H1 (cell line): ENCODE results near the gene USF1.

Experiments
- ASH2L ChIP-seq: fragments of 200-600, 300-600 bp; sonication (generic); IDR thresholded peaks from one replicate; pipeline ENCODE4 v1.7.1; 2017; ENCODE audit warnings: low read length
- CTCF ChIP-seq, 3 experiments: IDR thresholded peaks; 1 replicate in 2 of 3; 2 replicates in 1 of 3; pipeline versions ENCODE4 v1.5.1 to v1.6.1; 2011; ENCODE audit warnings: low read length in 3 of 3, mild to moderate bottlenecking in 3 of 3, inconsistent platforms in 2 of 3, low read depth in 1 of 3, moderate library complexity in 1 of 3; ENCODE audit not compliant: insufficient read depth in 1 of 3; ENCODE audit errors: control extremely low read depth in 1 of 3
- EP300 ChIP-seq, 2 experiments: IDR thresholded peaks; 1 replicate in 1 of 2; 2 replicates in 1 of 2; pipeline ENCODE4 v1.6.1; 2011 to 2012; ENCODE audit warnings: low read depth in 2 of 2, low read length in 2 of 2, mild to moderate bottlenecking in 2 of 2, borderline replicate concordance in 1 of 2, inconsistent platforms in 1 of 2, moderate library complexity in 1 of 2
- JUN ChIP-seq: IDR thresholded peaks from 2 replicates; pipeline ENCODE4 v1.6.1; 2011; ENCODE audit warnings: low read depth, mild to moderate bottlenecking, improper control_type of control experiment, low read length
- PHF8 ChIP-seq: fragments of 200-600 bp; sonication (generic); conservative IDR thresholded peaks from 2 replicates; pipeline ENCODE4 v1.7.1; 2012; ENCODE audit warnings: low read depth, mild to moderate bottlenecking, inconsistent platforms, low read length, moderate library complexity
- POLR2A ChIP-seq, 2 experiments: IDR thresholded peaks; 1 replicate in 1 of 2; 2 replicates in 1 of 2; pipeline ENCODE4 v1.6.1; 2011; ENCODE audit warnings: low read depth in 2 of 2, low read length in 2 of 2, mild to moderate bottlenecking in 2 of 2; ENCODE audit errors: control extremely low read depth in 1 of 2
- POLR2AphosphoS5 ChIP-seq: IDR thresholded peaks from 2 replicates; pipeline ENCODE4 v1.6.1; 2011; ENCODE audit warnings: low read depth, low read length
- SIX5 ChIP-seq: IDR thresholded peaks from 2 replicates; pipeline ENCODE4 v1.6.1; 2011; ENCODE audit warnings: mild to moderate bottlenecking, low read depth, low read length
- SRF ChIP-seq: IDR thresholded peaks from 2 replicates; pipeline ENCODE4 v1.6.1; 2011; ENCODE audit warnings: mild to moderate bottlenecking, low read depth, low read length, moderate library complexity
- TAF1 ChIP-seq: IDR thresholded peaks from 2 replicates; pipeline ENCODE4 v1.6.1; 2011; ENCODE audit warnings: mild to moderate bottlenecking, low read depth, low read length
- TAF7 ChIP-seq: optimal IDR thresholded peaks from 2 replicates; pipeline ENCODE3; 2011; ENCODE audit warnings: low read depth, mild to moderate bottlenecking, inconsistent platforms, low read length, moderate library complexity, borderline replicate concordance
- ZNF274 ChIP-seq: IDR thresholded peaks from 2 replicates; pipeline ENCODE4 v1.7.0; 2012; ENCODE audit warnings: low read length, borderline replicate concordance; ENCODE audit errors: extremely low read depth
- TF ChIP-seq, protein P1 (sequence below): IDR thresholded peaks from 2 replicates; pipeline ENCODE4 v1.6.1; 2011; ENCODE audit warnings: low read length, improper control_type of control experiment
- TF ChIP-seq, protein P2 (sequence below): fragments of 300-600 bp; sonication (generic); IDR thresholded peaks from 2 replicates; pipeline ENCODE4 v1.7.1; 2012; ENCODE audit warnings: low read length, moderate library complexity, mild to moderate bottlenecking, inconsistent platforms; ENCODE audit not compliant: insufficient replicate concordance

- TF ChIP-seq EP300 (IDR thresholded peaks at IDR 0.05; ENCODE audit: borderline replicate concordance in 1 of 2, low read depth in 2 of 2, low read length in 2 of 2) (no peak), POLR2A (IDR thresholded peaks at IDR 0.05; ENCODE audit: control extremely low read depth in 1 of 2, low read depth in 2 of 2, low read length in 2 of 2) (no peak), CTCF (IDR thresholded peaks at IDR 0.05; ENCODE audit: control extremely low read depth in 1 of 3, insufficient read depth in 1 of 3, low read depth in 1 of 3, low read length in 3 of 3) (no peak), POLR2AphosphoS5 (no peak), JUN (no peak), ZNF274 (no peak), TAF1 (no peak), PHF8 (no peak), TAF7 (no peak), SRF (no peak), SIX5 (no peak), ASH2L (no peak)
- TF ChIP-seq, protein P1, sequence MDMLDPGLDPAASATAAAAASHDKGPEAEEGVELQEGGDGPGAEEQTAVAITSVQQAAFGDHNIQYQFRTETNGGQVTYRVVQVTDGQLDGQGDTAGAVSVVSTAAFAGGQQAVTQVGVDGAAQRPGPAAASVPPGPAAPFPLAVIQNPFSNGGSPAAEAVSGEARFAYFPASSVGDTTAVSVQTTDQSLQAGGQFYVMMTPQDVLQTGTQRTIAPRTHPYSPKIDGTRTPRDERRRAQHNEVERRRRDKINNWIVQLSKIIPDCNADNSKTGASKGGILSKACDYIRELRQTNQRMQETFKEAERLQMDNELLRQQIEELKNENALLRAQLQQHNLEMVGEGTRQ: no peak
- TF ChIP-seq, protein P2, sequence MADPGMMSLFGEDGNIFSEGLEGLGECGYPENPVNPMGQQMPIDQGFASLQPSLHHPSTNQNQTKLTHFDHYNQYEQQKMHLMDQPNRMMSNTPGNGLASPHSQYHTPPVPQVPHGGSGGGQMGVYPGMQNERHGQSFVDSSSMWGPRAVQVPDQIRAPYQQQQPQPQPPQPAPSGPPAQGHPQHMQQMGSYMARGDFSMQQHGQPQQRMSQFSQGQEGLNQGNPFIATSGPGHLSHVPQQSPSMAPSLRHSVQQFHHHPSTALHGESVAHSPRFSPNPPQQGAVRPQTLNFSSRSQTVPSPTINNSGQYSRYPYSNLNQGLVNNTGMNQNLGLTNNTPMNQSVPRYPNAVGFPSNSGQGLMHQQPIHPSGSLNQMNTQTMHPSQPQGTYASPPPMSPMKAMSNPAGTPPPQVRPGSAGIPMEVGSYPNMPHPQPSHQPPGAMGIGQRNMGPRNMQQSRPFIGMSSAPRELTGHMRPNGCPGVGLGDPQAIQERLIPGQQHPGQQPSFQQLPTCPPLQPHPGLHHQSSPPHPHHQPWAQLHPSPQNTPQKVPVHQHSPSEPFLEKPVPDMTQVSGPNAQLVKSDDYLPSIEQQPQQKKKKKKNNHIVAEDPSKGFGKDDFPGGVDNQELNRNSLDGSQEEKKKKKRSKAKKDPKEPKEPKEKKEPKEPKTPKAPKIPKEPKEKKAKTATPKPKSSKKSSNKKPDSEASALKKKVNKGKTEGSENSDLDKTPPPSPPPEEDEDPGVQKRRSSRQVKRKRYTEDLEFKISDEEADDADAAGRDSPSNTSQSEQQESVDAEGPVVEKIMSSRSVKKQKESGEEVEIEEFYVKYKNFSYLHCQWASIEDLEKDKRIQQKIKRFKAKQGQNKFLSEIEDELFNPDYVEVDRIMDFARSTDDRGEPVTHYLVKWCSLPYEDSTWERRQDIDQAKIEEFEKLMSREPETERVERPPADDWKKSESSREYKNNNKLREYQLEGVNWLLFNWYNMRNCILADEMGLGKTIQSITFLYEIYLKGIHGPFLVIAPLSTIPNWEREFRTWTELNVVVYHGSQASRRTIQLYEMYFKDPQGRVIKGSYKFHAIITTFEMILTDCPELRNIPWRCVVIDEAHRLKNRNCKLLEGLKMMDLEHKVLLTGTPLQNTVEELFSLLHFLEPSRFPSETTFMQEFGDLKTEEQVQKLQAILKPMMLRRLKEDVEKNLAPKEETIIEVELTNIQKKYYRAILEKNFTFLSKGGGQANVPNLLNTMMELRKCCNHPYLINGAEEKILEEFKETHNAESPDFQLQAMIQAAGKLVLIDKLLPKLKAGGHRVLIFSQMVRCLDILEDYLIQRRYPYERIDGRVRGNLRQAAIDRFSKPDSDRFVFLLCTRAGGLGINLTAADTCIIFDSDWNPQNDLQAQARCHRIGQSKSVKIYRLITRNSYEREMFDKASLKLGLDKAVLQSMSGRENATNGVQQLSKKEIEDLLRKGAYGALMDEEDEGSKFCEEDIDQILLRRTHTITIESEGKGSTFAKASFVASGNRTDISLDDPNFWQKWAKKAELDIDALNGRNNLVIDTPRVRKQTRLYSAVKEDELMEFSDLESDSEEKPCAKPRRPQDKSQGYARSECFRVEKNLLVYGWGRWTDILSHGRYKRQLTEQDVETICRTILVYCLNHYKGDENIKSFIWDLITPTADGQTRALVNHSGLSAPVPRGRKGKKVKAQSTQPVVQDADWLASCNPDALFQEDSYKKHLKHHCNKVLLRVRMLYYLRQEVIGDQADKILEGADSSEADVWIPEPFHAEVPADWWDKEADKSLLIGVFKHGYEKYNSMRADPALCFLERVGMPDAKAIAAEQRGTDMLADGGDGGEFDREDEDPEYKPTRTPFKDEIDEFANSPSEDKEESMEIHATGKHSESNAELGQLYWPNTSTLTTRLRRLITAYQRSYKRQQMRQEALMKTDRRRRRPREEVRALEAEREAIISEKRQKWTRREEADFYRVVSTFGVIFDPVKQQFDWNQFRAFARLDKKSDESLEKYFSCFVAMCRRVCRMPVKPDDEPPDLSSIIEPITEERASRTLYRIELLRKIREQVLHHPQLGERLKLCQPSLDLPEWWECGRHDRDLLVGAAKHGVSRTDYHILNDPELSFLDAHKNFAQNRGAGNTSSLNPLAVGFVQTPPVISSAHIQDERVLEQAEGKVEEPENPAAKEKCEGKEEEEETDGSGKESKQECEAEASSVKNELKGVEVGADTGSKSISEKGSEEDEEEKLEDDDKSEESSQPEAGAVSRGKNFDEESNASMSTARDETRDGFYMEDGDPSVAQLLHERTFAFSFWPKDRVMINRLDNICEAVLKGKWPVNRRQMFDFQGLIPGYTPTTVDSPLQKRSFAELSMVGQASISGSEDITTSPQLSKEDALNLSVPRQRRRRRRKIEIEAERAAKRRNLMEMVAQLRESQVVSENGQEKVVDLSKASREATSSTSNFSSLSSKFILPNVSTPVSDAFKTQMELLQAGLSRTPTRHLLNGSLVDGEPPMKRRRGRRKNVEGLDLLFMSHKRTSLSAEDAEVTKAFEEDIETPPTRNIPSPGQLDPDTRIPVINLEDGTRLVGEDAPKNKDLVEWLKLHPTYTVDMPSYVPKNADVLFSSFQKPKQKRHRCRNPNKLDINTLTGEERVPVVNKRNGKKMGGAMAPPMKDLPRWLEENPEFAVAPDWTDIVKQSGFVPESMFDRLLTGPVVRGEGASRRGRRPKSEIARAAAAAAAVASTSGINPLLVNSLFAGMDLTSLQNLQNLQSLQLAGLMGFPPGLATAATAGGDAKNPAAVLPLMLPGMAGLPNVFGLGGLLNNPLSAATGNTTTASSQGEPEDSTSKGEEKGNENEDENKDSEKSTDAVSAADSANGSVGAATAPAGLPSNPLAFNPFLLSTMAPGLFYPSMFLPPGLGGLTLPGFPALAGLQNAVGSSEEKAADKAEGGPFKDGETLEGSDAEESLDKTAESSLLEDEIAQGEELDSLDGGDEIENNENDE: no peak
Observed at GRCh38 chr1:161000736-161001480, 44.9 kb downstream of the USF1 start.
